ENCODE data around the gene KRCC1. TPM values are rescaled to one million over a fixed set of nuclear protein-coding genes. Genes with fewer than 3 reads are reported as not detected.

KRCC1 gene
- total RNA-seq, 3 donors from 2014 or later, result 37.2 to 41.5 (median 40.7) TPM

Small RNAs within 50 kb of the gene (microRNA-seq; reads per million reads assigned to microRNA genes)
- not detected for gene MIR4780

Other genes with a start within 250 kb of the KRCC1 start
- gene RGPD2, start 230.0 kb downstream of the KRCC1 start, total RNA-seq, result 1 to 10 TPM; 1.6 to 8.5 (median 1.7) TPM
- 1 to 10 TPM; 2.9 to 4.7 (median 2.9) TPM for gene RNU2-63P, start 39.2 kb downstream of the KRCC1 start, total RNA-seq
- 10 to 100 TPM in 1 of 3 donors, 1 to 10 TPM in 1, not detected in 1; 1.0 to 10.7 TPM for gene SMYD1, start 12.0 kb upstream of the KRCC1 start, total RNA-seq
- gene FABP1, start 72.3 kb upstream of the KRCC1 start, total RNA-seq, result 1,000 to 10,000 TPM in 2 of 3 donors, 100 to 1,000 TPM in 1; 768 to 5,199 (median 1,319) TPM
- gene THNSL2, start 114.6 kb upstream of the KRCC1 start, total RNA-seq, result 10 to 100 TPM; 16.8 to 33.3 (median 16.8) TPM